Upper lobe of left lung (tissue), 6 donors: ENCODE results near the gene ARNT2. TPM values are rescaled to one million over a fixed set of nuclear protein-coding genes. Genes with fewer than 3 reads are reported as not detected.
A peak's percentile ranks its signal among the peaks of the same experiment; 100 is the strongest.

Experiments
- ATAC-seq, 2 donors: fragments of 200-7000 bp; cut with Tn5 transposase; one replicate each; pipeline ENCODE4 v1.9.1; 2022; ENCODE audit warnings: mild to moderate bottlenecking in 2 of 2, moderate library complexity in 2 of 2; ENCODE audit not compliant: low FRiP score in 2 of 2
- DNase-seq, 2 donors: peaks; one replicate each; pipeline ENCODE4 v3.0.0-alpha.2; 2019 to 2020
- H3K27ac ChIP-seq, 4 donors: fragments of 200-600 bp; sonication (generic); one replicate each; pipeline ENCODE4 v1.5.1; 2016 to 2019
- H3K27me3 ChIP-seq, 4 donors: fragments of 200-600 bp; sonication (generic); one replicate each; pipeline ENCODE4 v1.5.1; 2017 to 2019
- H3K36me3 ChIP-seq, 4 donors: fragments of 200-600 bp; sonication (generic); one replicate each; pipeline ENCODE4 v1.5.1; 2016 to 2019
- H3K4me1 ChIP-seq, 4 donors: fragments of 200-600 bp; sonication (generic); one replicate each; pipeline ENCODE4 v1.5.1; 2018 to 2019
- H3K4me3 ChIP-seq, 4 donors: fragments of 200-600 bp; sonication (generic); one replicate each; pipeline ENCODE4 v1.5.1; 2017 to 2019; ENCODE audit warnings: mild to moderate bottlenecking in 2 of 4, moderate library complexity in 1 of 4
- H3K9me3 ChIP-seq, 4 donors: fragments of 200-600 bp; sonication (generic); one replicate each; pipeline ENCODE4 v1.5.1; 2018 to 2019
- EP300 ChIP-seq, 4 donors: sonication (generic); formaldehyde crosslinking; IDR thresholded peaks; one replicate each; pipeline ENCODE4 v1.5.1; 2017; ENCODE audit warnings: antibody characterized with exemption in 4 of 4, control low read depth in 2 of 4
- POLR2A ChIP-seq, 4 donors: fragments of 450-650 bp; IDR thresholded peaks; one replicate each; pipeline ENCODE4 v1.5.1; 2016 to 2017; ENCODE audit warnings: antibody characterized with exemption in 4 of 4, mild to moderate bottlenecking in 2 of 4
- POLR2AphosphoS5 ChIP-seq, 2 donors: sonication (generic); formaldehyde crosslinking; IDR thresholded peaks; one replicate each; pipeline ENCODE4 v1.5.1; 2017; ENCODE audit warnings: antibody characterized with exemption in 2 of 2
- WGBS, 2 donors: methylation state at CpG; one replicate each; pipeline ENCODE4 v1.1.5; 2017 to 2018; 5-methylcytosine and 5-hydroxymethylcytosine counted together
- total RNA-seq, 6 donors: library from RNA; depleted of rRNA in 4 of 6; stranded (reverse); fragments of >200 nt in 4 of 6; gene quantifications; one replicate each; pipeline versions ENCODE4 v1.1.0 to v1.2.1, GENCODE V29; 2016 to 2021
- TF ChIP-seq, protein P1 (sequence below), 6 experiments: fragments of 450-650 bp in 4 of 6; fragments of 200-600 bp in 2 of 6; sonication (generic) in 2 of 6; IDR thresholded peaks; one replicate each; pipeline ENCODE4 v1.5.1; 2016 to 2019; ENCODE audit warnings: antibody characterized with exemption in 6 of 6
- donor health status: DM: no; HTN: no; CAD: no; lungs with moderate emphysema.
- donor health status: DM: no; HTN: yes; CAD: no; lungs with severe emphysema.

Gene ARNT2
- total RNA-seq, 6 donors from 2014 or later: 4.7 to 26.9 (median 8.4) TPM

DNA sequence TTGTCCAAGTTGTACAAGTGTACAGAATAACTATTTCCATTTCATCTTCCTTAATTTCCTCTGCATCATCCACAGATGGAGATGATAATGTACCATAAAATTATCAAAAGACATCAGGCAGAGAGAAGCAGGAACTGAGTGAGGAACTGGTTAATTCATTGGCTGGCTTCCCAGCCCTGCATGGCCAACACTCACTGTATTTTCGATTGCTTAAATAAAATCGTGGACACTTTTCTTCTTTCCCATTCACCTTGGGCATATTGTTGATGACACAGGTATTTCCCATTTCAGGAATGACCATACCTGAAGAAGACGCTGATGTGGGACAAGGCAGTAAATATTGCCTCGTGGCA lies 146.7 kb downstream of the ARNT2 start:
- DNase-seq: no peak
- TF ChIP-seq EP300 (IDR thresholded peaks at IDR 0.05) (no peak), POLR2A (IDR thresholded peaks at IDR 0.05) (no peak), POLR2AphosphoS5 (IDR thresholded peaks at IDR 0.05) (no peak)
- TF ChIP-seq, protein P1, sequence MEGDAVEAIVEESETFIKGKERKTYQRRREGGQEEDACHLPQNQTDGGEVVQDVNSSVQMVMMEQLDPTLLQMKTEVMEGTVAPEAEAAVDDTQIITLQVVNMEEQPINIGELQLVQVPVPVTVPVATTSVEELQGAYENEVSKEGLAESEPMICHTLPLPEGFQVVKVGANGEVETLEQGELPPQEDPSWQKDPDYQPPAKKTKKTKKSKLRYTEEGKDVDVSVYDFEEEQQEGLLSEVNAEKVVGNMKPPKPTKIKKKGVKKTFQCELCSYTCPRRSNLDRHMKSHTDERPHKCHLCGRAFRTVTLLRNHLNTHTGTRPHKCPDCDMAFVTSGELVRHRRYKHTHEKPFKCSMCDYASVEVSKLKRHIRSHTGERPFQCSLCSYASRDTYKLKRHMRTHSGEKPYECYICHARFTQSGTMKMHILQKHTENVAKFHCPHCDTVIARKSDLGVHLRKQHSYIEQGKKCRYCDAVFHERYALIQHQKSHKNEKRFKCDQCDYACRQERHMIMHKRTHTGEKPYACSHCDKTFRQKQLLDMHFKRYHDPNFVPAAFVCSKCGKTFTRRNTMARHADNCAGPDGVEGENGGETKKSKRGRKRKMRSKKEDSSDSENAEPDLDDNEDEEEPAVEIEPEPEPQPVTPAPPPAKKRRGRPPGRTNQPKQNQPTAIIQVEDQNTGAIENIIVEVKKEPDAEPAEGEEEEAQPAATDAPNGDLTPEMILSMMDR (IDR thresholded peaks at IDR 0.05): no peak
- no peaks in the 10 kb centered on the region for H3K9me3 ChIP-seq
- H3K4me3 ChIP-seq: no peak overlapping the region
- 30 to 36% methylated on average over 4 of the region's 4 CpGs for WGBS, 2 donors
- ATAC-seq: no peak
- H3K27ac ChIP-seq: no peak overlapping the region
- peaks cover 0 to 10% (median 6%) of the 10 kb centered on the region in 4 donors for H3K4me1 ChIP-seq
- no peaks in the 10 kb centered on the region for H3K27me3 ChIP-seq
- no peaks in the 10 kb centered on the region for H3K36me3 ChIP-seq

DNA sequence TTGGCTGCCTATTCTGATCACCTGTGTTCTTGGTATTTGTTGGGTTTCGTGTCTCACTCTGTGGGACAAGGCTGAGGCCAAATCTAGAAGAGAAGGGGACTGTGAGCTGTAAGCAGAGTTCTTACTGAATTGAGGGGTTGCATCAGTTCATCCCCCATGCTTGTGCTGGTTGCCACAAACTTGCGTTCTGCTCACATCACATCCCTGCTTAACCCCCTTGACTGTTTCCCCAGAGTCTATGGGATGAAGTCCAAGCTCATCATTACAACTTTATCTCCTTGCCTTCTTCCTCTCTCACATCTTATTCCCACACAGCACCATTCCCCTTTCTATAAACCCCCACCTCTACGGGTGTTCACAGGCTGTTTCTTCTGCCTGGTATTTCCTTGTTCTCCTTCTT lies 147.2 kb downstream of the ARNT2 start:
- TF ChIP-seq, protein P1 (IDR thresholded peaks at IDR 0.05): no peak
- TF ChIP-seq POLR2AphosphoS5 (IDR thresholded peaks at IDR 0.05) (no peak), EP300 (IDR thresholded peaks at IDR 0.05) (no peak), POLR2A (IDR thresholded peaks at IDR 0.05) (no peak)

DNA sequence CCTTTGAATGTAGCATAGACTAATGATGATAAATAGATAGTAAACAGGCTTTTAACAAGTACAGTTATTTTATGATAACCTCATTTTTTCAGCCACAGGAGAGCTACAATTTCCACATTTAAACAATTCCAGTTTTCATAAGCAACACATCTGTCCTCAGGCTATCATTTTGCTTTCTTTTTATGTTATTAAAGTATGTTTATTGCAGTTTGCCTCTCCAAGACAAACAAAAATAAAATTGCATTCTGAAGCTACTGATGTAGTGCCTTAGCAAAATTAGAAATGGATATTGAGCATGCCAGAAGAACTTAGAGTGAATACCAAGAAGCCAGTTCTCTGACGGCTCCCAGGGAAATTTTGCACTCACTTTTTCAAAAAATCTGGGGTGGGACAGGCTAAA lies 150.4 kb downstream of the ARNT2 start:
- no peak for ATAC-seq
- H3K27ac ChIP-seq: no peak overlapping the region
- WGBS, 2 donors: 80 to 83% methylated on average over 1 of the region's 1 CpG
- no peaks in the 10 kb centered on the region for H3K9me3 ChIP-seq
- H3K36me3 ChIP-seq: no peaks in the 10 kb centered on the region
- TF ChIP-seq, protein P1 (IDR thresholded peaks at IDR 0.05): no peak
- TF ChIP-seq POLR2A (IDR thresholded peaks at IDR 0.05) (no peak), EP300 (IDR thresholded peaks at IDR 0.05) (no peak), POLR2AphosphoS5 (IDR thresholded peaks at IDR 0.05) (no peak)
- no peaks in the 10 kb centered on the region for H3K27me3 ChIP-seq
- DNase-seq: no peak
- no peak overlapping the region for H3K4me3 ChIP-seq
- H3K4me1 ChIP-seq: peaks cover 16 to 34% (median 20%) of the 10 kb centered on the region in 4 donors

More for the DNA sequence above, 147.2 kb downstream of the ARNT2 start:
- Histone ChIP-seq H3K4me3 (no peak overlapping the region), H3K9me3 (no peaks in the 10 kb centered on the region), H3K36me3 (no peaks in the 10 kb centered on the region), H3K4me1 (peaks cover 4 to 15% (median 7%) of the 10 kb centered on the region in 4 donors), H3K27ac (no peak overlapping the region), H3K27me3 (no peaks in the 10 kb centered on the region)
- WGBS, 2 donors: 87% methylated on average over 3 of the region's 3 CpGs
- ATAC-seq: no peak
- no peak for DNase-seq

DNA sequence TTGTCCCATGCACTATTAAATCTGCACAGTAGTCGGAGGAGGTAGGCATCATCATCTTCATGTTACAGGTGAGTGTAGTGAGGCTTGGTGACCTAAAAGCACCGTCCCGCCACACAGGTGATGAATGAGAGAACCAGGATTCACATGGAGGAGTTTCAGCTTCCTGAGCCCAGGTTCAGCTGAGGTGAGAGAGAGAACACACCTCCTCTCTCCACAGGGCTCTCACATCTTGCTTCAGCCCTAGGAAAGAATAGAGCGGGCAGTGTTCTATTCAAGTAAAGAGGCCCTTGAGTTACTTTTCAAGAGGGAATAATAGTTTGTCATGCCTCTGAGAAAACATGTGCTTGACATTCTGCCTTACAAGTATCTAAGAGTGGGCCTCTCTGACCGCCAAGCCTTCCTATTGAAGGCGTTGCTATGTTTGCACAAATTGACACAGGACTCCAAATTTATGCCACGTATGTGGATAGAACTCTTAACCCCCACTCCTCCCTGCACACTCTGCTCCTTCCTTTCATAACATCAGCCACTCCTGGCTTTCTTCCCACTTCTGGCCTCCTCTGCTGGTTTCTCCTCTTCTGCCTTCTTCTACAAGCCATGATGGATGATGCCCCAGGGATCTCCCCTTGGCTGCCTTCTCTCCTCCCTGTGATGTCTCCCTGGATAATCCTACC lies 152.6 kb downstream of the ARNT2 start:
- peak; percentile 50 to 83 for ATAC-seq
- H3K27ac ChIP-seq: peak overlapping the region in 1 of 4 donors; percentile 28
- no peaks in the 10 kb centered on the region for H3K27me3 ChIP-seq
- TF ChIP-seq POLR2A (IDR thresholded peaks at IDR 0.05): no peak
- TF ChIP-seq, protein P1 (IDR thresholded peaks at IDR 0.05): peak in 1 of 6 experiments; percentile 4
- TF ChIP-seq POLR2AphosphoS5 (IDR thresholded peaks at IDR 0.05): peak; percentile 68 to 70
- peak in 3 of 4 donors; percentile 56 to 96 (median 82) for TF ChIP-seq EP300 (IDR thresholded peaks at IDR 0.05)
- H3K4me1 ChIP-seq: peaks cover 33 to 46% (median 38%) of the 10 kb centered on the region in 4 donors
- H3K9me3 ChIP-seq: no peaks in the 10 kb centered on the region
- 74 to 79% methylated on average over 7 of the region's 7 CpGs for WGBS, 2 donors
- DNase-seq: peak in 1 of 2 donors; percentile 83
- H3K36me3 ChIP-seq: no peaks in the 10 kb centered on the region
- H3K4me3 ChIP-seq: no peak overlapping the region
